ENCODE results near the gene SYMPK.

Gene SYMPK

GRCh38 chr19:45862564-45863334, at the start of gene SYMPK:
Gene SYMPK (minus strand): TSS chr19:45863147. CDS start chr19:45854495, 8,652 bp downstream.
- H3K27ac ChIP-seq, result peak within 1 kb of the TSS; percentile 94
- TF ChIP-seq CTCF (conservative IDR thresholded peaks at IDR 0.05), result no peak

- no peak for TF ChIP-seq CTCF (conservative IDR thresholded peaks at IDR 0.05)
- H3K27ac ChIP-seq, result no peak overlapping the region
Measured at GRCh38 chr19:45911291-45911690, 48.3 kb upstream of the SYMPK start.

- no peak for TF ChIP-seq CTCF (conservative IDR thresholded peaks at IDR 0.05)
- no peak overlapping the region for H3K27ac ChIP-seq
Measured at GRCh38 chr19:45908956-45909355, 46.0 kb upstream of the SYMPK start.

GRCh38 chr19:45906221-45906620, 43.3 kb upstream of the SYMPK start:
- no peak for TF ChIP-seq CTCF (conservative IDR thresholded peaks at IDR 0.05)
- H3K27ac ChIP-seq, result no peak overlapping the region

GRCh38 chr19:45905011-45905410, 42.1 kb upstream of the SYMPK start:
- no peak overlapping the region for H3K27ac ChIP-seq
- no peak for TF ChIP-seq CTCF (conservative IDR thresholded peaks at IDR 0.05)

- no peak for TF ChIP-seq CTCF (conservative IDR thresholded peaks at IDR 0.05)
- peak overlapping the region; percentile 82 for H3K27ac ChIP-seq
Measured at GRCh38 chr19:45902651-45903625, 40.0 kb upstream of the SYMPK start.
